GM23248 (cell line): ENCODE measurements around the gene BEND3.

Source experiments
- EZH2 ChIP-seq: fragments of 200-600 bp; sonication (generic); IDR thresholded peaks from 2 replicates; pipeline ENCODE4 v1.6.1; 2018; ENCODE audit warnings: antibody characterized with exemption, mild to moderate bottlenecking; ENCODE audit not compliant: insufficient read depth, poor library complexity, severe bottlenecking
- EZH2phosphoT487 ChIP-seq: fragments of 200-600 bp; sonication (generic); IDR thresholded peaks from 2 replicates; pipeline ENCODE4 v1.6.1; 2018; ENCODE audit warnings: antibody characterized with exemption, moderate library complexity, mild to moderate bottlenecking, low read depth; ENCODE audit not compliant: insufficient read depth

GRCh38 chr6:107121266-107121665, 6.0 kb upstream of the BEND3 start:
- TF ChIP-seq EZH2 (no peak), EZH2phosphoT487 (no peak)
